Stimulated activated CD4-positive, alpha-beta T cell treated with anti-CD3 and anti-CD28 coated beads, TNF-alpha, amount 100 ng/mL, for 48 hours (primary cell): ENCODE measurements around the gene ZNF644.
A peak's percentile ranks its signal among the peaks of the same experiment; 100 is the strongest.
"Not testable (repeated sequence)": the region's sequence is repeated elsewhere in the genome, so short reads cannot be mapped to it uniquely, and the experiment has no call there.

ENCODE experiments used
- DNase-seq, 3 donors: peaks; one replicate each; pipeline ENCODE4 v3.0.0-alpha.2; 2020; ENCODE audit warnings: low read depth in 3 of 3

ZNF644 gene

GRCh38 chr1:91021686-91022517 lies at the start of gene ZNF644:
Gene ZNF644 (minus strand): TSS chr1:91022035. CDS start chr1:90982353, 39,682 bp downstream.
- peak; percentile 78 to 91 (median 82) for DNase-seq

- no peak for DNase-seq
These were observed 48.5 kb upstream of the ZNF644 start for GRCh38 chr1:91070298-91070697.

- DNase-seq, result no peak
These were observed 44.7 kb upstream of the ZNF644 start for GRCh38 chr1:91066538-91066937.

GRCh38 chr1:91065337-91065736 lies 43.5 kb upstream of the ZNF644 start:
- DNase-seq, result no peak

- not testable (repeated sequence) for DNase-seq
These were observed 41.6 kb upstream of the ZNF644 start for GRCh38 chr1:91063403-91063802.

GRCh38 chr1:91059157-91059556 lies 37.3 kb upstream of the ZNF644 start:
- DNase-seq, result no peak

GRCh38 chr1:91057784-91058183 lies 35.9 kb upstream of the ZNF644 start:
- DNase-seq, result no peak

GRCh38 chr1:91054780-91055481 lies 33.1 kb upstream of the ZNF644 start:
- DNase-seq, result no peak

GRCh38 chr1:91053630-91054029 lies 31.8 kb upstream of the ZNF644 start:
- no peak for DNase-seq

GRCh38 chr1:91049551-91049950 lies 27.7 kb upstream of the ZNF644 start:
- DNase-seq, result not testable (repeated sequence)

- DNase-seq, result no peak
These were observed 24.9 kb upstream of the ZNF644 start for GRCh38 chr1:91046766-91047165.

GRCh38 chr1:91045284-91045683 lies 23.4 kb upstream of the ZNF644 start:
- DNase-seq, result no peak

GRCh38 chr1:91044776-91045175 lies 22.9 kb upstream of the ZNF644 start:
- DNase-seq, result not testable (repeated sequence)

GRCh38 chr1:91042372-91042771 lies 20.5 kb upstream of the ZNF644 start:
- DNase-seq, result not testable (repeated sequence)

GRCh38 chr1:91038582-91038981 lies 16.7 kb upstream of the ZNF644 start:
- DNase-seq, result no peak

- DNase-seq, result no peak
These were observed 15.3 kb upstream of the ZNF644 start for GRCh38 chr1:91036894-91037829.

GRCh38 chr1:91032349-91032748 lies 10.5 kb upstream of the ZNF644 start:
- no peak for DNase-seq

GRCh38 chr1:91031081-91031480 lies 9.2 kb upstream of the ZNF644 start:
- DNase-seq, result no peak

- DNase-seq, result no peak
These were observed 4.9 kb upstream of the ZNF644 start for GRCh38 chr1:91026777-91027176.

GRCh38 chr1:91026320-91026719 lies 4.5 kb upstream of the ZNF644 start:
- DNase-seq, result no peak

GRCh38 chr1:91024481-91025119 lies 2.8 kb upstream of the ZNF644 start:
- no peak for DNase-seq
